CD14-positive monocyte (primary cell): ENCODE data around the gene FCRLA. TPM values are rescaled to one million over a fixed set of nuclear protein-coding genes. Genes with fewer than 3 reads are reported as not detected.

ENCODE experiments used
- DNase-seq, 3 donors: peaks; one replicate each; pipeline ENCODE4 v3.0.0-alpha.2; 2011 to 2022
- H2AFZ ChIP-seq: 2 replicates; pipeline ENCODE4 v1.6.0; 2012; ENCODE audit warnings: mild to moderate bottlenecking, low read depth, low read length, inconsistent platforms; ENCODE audit not compliant: insufficient read depth, poor library complexity, severe bottlenecking
- H3K27ac ChIP-seq, 2 donors: 1 replicate in 1 of 2; 2 replicates in 1 of 2; pipeline ENCODE4 v1.5.1; 2012 to 2013; ENCODE audit warnings: low read length in 2 of 2, control low read depth in 1 of 2, inconsistent platforms in 1 of 2, low read depth in 1 of 2, mild to moderate bottlenecking in 1 of 2
- H3K27me3 ChIP-seq, 2 donors: one replicate each; pipeline versions ENCODE4 v1.6.0 to v1.6.1; 2011 to 2013; ENCODE audit warnings: low read length in 2 of 2; ENCODE audit not compliant: control insufficient read depth in 2 of 2, insufficient read depth in 2 of 2
- H3K36me3 ChIP-seq, 2 donors: replicated peaks in 1 of 2; 1 replicate in 1 of 2; 2 replicates in 1 of 2; pipeline versions ENCODE4 v1.5.1 to v1.6.1; 2012 to 2013; ENCODE audit warnings: low read length in 2 of 2, control low read depth in 1 of 2, inconsistent platforms in 1 of 2, mild to moderate bottlenecking in 1 of 2; ENCODE audit not compliant: insufficient read depth in 2 of 2, control insufficient read depth in 1 of 2
- H3K4me1 ChIP-seq, 2 donors: 1 replicate in 1 of 2; 2 replicates in 1 of 2; pipeline versions ENCODE4 v1.5.1 to v1.6.1; 2012 to 2013; ENCODE audit warnings: low read length in 2 of 2, control low read depth in 1 of 2, inconsistent platforms in 1 of 2, mild to moderate bottlenecking in 1 of 2, moderate library complexity in 1 of 2; ENCODE audit not compliant: insufficient read depth in 2 of 2, control insufficient read depth in 1 of 2
- H3K4me2 ChIP-seq: replicated peaks from 2 replicates; pipeline ENCODE3; 2012; ENCODE audit warnings: low read length, moderate library complexity, mild to moderate bottlenecking; ENCODE audit not compliant: poor library complexity, severe bottlenecking; ENCODE audit errors: extremely low read depth
- H3K4me3 ChIP-seq, 3 experiments: fragments of 200-600 bp in 1 of 3; sonication (generic) in 1 of 3; replicated peaks in 1 of 3; 1 replicate in 2 of 3; 2 replicates in 1 of 3; pipeline ENCODE4 v1.5.1; 2011 to 2013; ENCODE audit warnings: low read length in 3 of 3, mild to moderate bottlenecking in 3 of 3, control low read depth in 2 of 3, low read depth in 2 of 3, inconsistent platforms in 1 of 3, moderate library complexity in 1 of 3
- H3K79me2 ChIP-seq: 2 replicates; pipeline ENCODE4 v1.6.0; 2012; ENCODE audit warnings: mild to moderate bottlenecking, control low read depth, inconsistent platforms, low read length, moderate library complexity; ENCODE audit not compliant: insufficient read depth
- H3K9ac ChIP-seq: 2 replicates; pipeline ENCODE4 v1.6.0; 2017; ENCODE audit warnings: low read length, mild to moderate bottlenecking; ENCODE audit not compliant: insufficient read depth, poor library complexity, severe bottlenecking
- H3K9me3 ChIP-seq, 2 donors: replicated peaks in 1 of 2; 1 replicate in 1 of 2; 2 replicates in 1 of 2; pipeline versions ENCODE4 v1.5.1 to v1.6.1; 2012 to 2013; ENCODE audit warnings: low read length in 2 of 2, control low read depth in 1 of 2; ENCODE audit not compliant: control insufficient read depth in 1 of 2, insufficient read depth in 1 of 2
- H4K20me1 ChIP-seq: 2 replicates; pipeline ENCODE4 v1.6.0; 2012; ENCODE audit warnings: mild to moderate bottlenecking, low read length, control low read depth, moderate library complexity; ENCODE audit not compliant: insufficient read depth
- H3K27ac Mint-ChIP-seq, 7 donors: one replicate each; pipeline ENCODE4 v1.8.0; 2020; ENCODE audit warnings: mild to moderate bottlenecking in 7 of 7, mixed read lengths in 7 of 7, moderate library complexity in 6 of 7, inconsistent platforms in 2 of 7
- H3K27me3 Mint-ChIP-seq, 3 donors: one replicate each; pipeline ENCODE4 v1.8.0; 2021 to 2022; ENCODE audit warnings: low read depth in 3 of 3, mild to moderate bottlenecking in 3 of 3, mixed read lengths in 3 of 3, moderate library complexity in 3 of 3, inconsistent platforms in 1 of 3
- H3K36me3 Mint-ChIP-seq, 2 donors: one replicate each; pipeline ENCODE4 v1.8.0; 2020; ENCODE audit warnings: mixed read lengths in 2 of 2, inconsistent platforms in 1 of 2, mild to moderate bottlenecking in 1 of 2
- H3K4me1 Mint-ChIP-seq: one replicate; pipeline ENCODE4 v1.8.0; 2020; ENCODE audit warnings: mild to moderate bottlenecking, mixed read lengths
- H3K4me3 Mint-ChIP-seq, 2 donors: one replicate each; pipeline ENCODE4 v1.8.0; 2020; ENCODE audit warnings: mild to moderate bottlenecking in 2 of 2, mixed read lengths in 2 of 2, moderate library complexity in 1 of 2
- H3K9me3 Mint-ChIP-seq, 7 donors: one replicate each; pipeline ENCODE4 v1.8.0; 2020 to 2022; ENCODE audit warnings: mixed read lengths in 7 of 7, mild to moderate bottlenecking in 6 of 7, moderate library complexity in 6 of 7, inconsistent platforms in 2 of 7
- CTCF ChIP-seq: fragments of 200-600 bp; IDR thresholded peaks from one replicate; pipeline ENCODE4 v1.8.0; 2022; ENCODE audit warnings: antibody characterized with exemption, mild to moderate bottlenecking
- WGBS: methylation state at CpG from one replicate; pipeline ENCODE4 v1.1.5; 2013; ENCODE audit warnings: missing lambda C conversion rate; ENCODE audit not compliant: insufficient coverage; 5-methylcytosine and 5-hydroxymethylcytosine counted together
- intact Hi-C, 2 donors: fragments of 100-400 bp; cut with micrococcal nuclease; formaldehyde crosslinking; loops; one replicate each; pipeline versions ENCODE4 v1.15.0 to v1.15.1; 2023
- polyA plus RNA-seq, 3 donors: library from polyadenylated mRNA; depleted of rRNA in 1 of 3; unstranded in 2 of 3; stranded (reverse) in 1 of 3; fragments of 300-500 nt in 2 of 3; fragments of >200 nt in 1 of 3; fragmentation: Illumina TruSeq in 2 of 3; gene quantifications; 1 replicate in 2 of 3; 2 replicates in 1 of 3; pipeline ENCODE4 v1.2.3, GENCODE V29; 2012 to 2021

Gene FCRLA
- polyA plus RNA-seq, 3 donors = 0.28 to 0.51 (median 0.39) TPM

GRCh38 chr1:161725908-161726472 is 19.0 kb downstream of the FCRLA start:
- H3K4me3 Mint-ChIP-seq = peak overlapping the region; percentile 78 to 97

More at GRCh38 chr1:161725908-161726472, 19.0 kb downstream of the FCRLA start:
- H3K9me3 ChIP-seq = no peaks in the 10 kb centered on the region
- H3K4me2 ChIP-seq = peak overlapping the region; percentile 91
- Mint-ChIP-seq H3K4me1 (peaks cover 55% of the 10 kb centered on the region), H3K9me3 (peaks cover 3 to 23% (median 14%) of the 10 kb centered on the region in 7 donors), H3K27me3 (peaks cover 92 to 100% (median 94%) of the 10 kb centered on the region in 3 donors), H3K36me3 (peaks cover 10 to 11% of the 10 kb centered on the region in 2 donors), H3K27ac (peak overlapping the region in 1 of 7 donors; percentile 56)
- peak overlapping the region; percentile 29 for H3K9ac ChIP-seq
- H3K27ac ChIP-seq = no peak overlapping the region
- no peaks in the 10 kb centered on the region for H3K79me2 ChIP-seq
- peaks cover 44 to 62% of the 10 kb centered on the region in 2 donors for H3K4me1 ChIP-seq
- WGBS = under 1% methylated on average over 29 of the region's 34 CpGs
- H4K20me1 ChIP-seq = no peaks in the 10 kb centered on the region
- H3K27me3 ChIP-seq = peaks cover 63 to 96% of the 10 kb centered on the region in 2 donors
- no peaks in the 10 kb centered on the region for H3K36me3 ChIP-seq
- peak in 1 of 3 donors; percentile 22 for DNase-seq
- peak overlapping the region; percentile 25 to 77 (median 33) for H3K4me3 ChIP-seq
- peak overlapping the region; percentile 79 for H2AFZ ChIP-seq
- TF ChIP-seq CTCF = no peak
- intact Hi-C loops = no loop called here
